Activated CD4-positive, alpha-beta memory T cell treated with anti-CD3 and anti-CD28 coated beads, Interleukin-2, amount 10 ng/mL, durations not matched to agents 7 days and 5 days (primary cell): ENCODE measurements around the gene FAF1. TPM values are rescaled to one million over a fixed set of nuclear protein-coding genes. Genes with fewer than 3 reads are reported as not detected.

Experiments used
- CTCF ChIA-PET: fragments of 350-600 bp; sonication (Branson Sonifier 250); formaldehyde crosslinking; loops from one replicate; lab custom pipeline; 2021; ENCODE audit warnings: antibody characterized with exemption, inconsistent platforms; lab: Charles Lee
- POLR2A ChIA-PET: fragments of 350-600 bp; sonication (Branson Sonifier 250); formaldehyde crosslinking; loops from one replicate; lab custom pipeline; 2021; ENCODE audit warnings: antibody characterized with exemption; lab: Charles Lee
- DNase-seq: peaks from one replicate; pipeline ENCODE4 v3.0.0-alpha.2; 2020
- H3K27ac Mint-ChIP-seq: one replicate; pipeline ENCODE4 v1.8.0; 2021; ENCODE audit warnings: mild to moderate bottlenecking, mixed read lengths
- H3K27me3 Mint-ChIP-seq: one replicate; pipeline ENCODE4 v1.8.0; 2021; ENCODE audit warnings: mixed read lengths
- H3K36me3 Mint-ChIP-seq: one replicate; pipeline ENCODE4 v1.8.0; 2021; ENCODE audit warnings: low read depth, mixed read lengths
- H3K4me1 Mint-ChIP-seq: one replicate; pipeline ENCODE4 v1.8.0; 2021; ENCODE audit warnings: mixed read lengths
- H3K4me3 Mint-ChIP-seq: one replicate; pipeline ENCODE4 v1.8.0; 2021; ENCODE audit warnings: mild to moderate bottlenecking, mixed read lengths
- H3K9me3 Mint-ChIP-seq: one replicate; pipeline ENCODE4 v1.8.0; 2021; ENCODE audit warnings: mixed read lengths
- total RNA-seq, 2 experiments: library from RNA; stranded (reverse); gene quantifications; one replicate each; pipeline ENCODE4 v1.2.3, GENCODE V29; 2021

FAF1 gene
- total RNA-seq, 2 experiments from 2014 or later = 71.3 to 75.1 TPM

DNA sequence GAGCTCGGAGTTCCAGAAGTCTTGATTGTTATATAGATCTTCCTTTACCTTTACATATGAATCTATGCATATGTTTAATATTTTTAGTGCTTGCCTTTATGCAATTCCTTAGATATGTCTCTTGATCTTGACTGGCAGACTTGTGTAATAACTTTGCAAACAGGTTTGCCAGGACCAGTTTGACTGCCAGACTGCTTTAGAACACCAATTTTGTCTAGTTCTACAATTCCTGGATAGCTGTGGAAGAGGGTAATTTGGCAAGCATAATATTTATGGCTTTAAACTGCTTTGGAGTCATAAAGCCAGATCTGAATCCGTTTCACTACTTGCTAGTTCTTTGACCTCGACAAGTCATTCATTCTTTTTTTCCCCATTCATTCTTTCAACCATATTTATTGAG, 250.0 kb downstream of the FAF1 start:
- ChIA-PET POLR2A (no interaction called here), CTCF (no interaction called here)
- Mint-ChIP-seq H3K4me3 (no peak overlapping the region), H3K27ac (no peak overlapping the region), H3K4me1 (no peaks in the 10 kb centered on the region), H3K27me3 (no peaks in the 10 kb centered on the region), H3K9me3 (no peaks in the 10 kb centered on the region), H3K36me3 (no peaks in the 10 kb centered on the region)
- no peak for DNase-seq

DNA sequence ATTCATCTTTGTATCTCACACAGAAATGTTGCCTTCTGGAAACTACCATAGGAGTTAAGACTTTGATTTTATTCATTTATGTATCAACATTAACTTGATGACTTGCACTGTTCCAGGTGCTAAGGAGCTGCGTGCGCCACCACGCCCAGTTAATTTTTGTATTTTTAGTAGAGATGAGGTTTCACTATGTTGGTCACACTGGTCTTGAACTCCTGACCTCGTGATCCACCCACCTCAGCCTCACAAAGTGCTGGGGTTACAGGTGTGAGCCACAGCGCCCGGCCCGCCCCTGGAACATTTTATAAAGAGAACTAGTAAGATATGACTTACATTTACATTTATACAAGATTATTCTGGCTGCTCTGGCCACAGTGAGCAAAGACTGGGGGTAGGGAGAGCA, 252.2 kb downstream of the FAF1 start:
- no peaks in the 10 kb centered on the region for H3K9me3 Mint-ChIP-seq
- H3K27me3 Mint-ChIP-seq = no peaks in the 10 kb centered on the region
- ChIA-PET POLR2A (no interaction called here), CTCF (no interaction called here)
- no peak overlapping the region for H3K27ac Mint-ChIP-seq
- no peak overlapping the region for H3K4me3 Mint-ChIP-seq
- no peaks in the 10 kb centered on the region for H3K36me3 Mint-ChIP-seq
- no peak for DNase-seq
- H3K4me1 Mint-ChIP-seq = no peaks in the 10 kb centered on the region

DNA sequence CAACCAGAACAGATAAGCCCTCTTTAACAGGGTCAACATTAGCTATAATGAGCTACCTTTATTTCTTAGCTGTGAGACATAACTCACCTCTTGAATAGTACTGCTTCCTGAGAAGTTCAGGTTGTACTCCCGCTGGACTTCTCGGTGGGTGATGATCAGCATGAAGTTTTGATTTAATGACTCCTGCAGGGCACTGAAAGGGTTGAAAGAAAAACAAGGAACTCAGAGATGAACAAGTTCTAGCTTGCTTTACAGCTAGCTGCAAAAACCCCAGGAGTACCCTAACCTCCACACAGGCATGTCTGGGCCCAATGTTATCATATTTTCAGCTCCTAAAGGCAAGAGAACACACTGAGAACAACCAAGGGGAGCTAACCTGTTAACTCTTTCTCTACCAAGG, 254.4 kb downstream of the FAF1 start:
- Mint-ChIP-seq H3K27ac (no peak overlapping the region), H3K36me3 (no peaks in the 10 kb centered on the region), H3K4me3 (no peak overlapping the region), H3K27me3 (no peaks in the 10 kb centered on the region), H3K4me1 (no peaks in the 10 kb centered on the region), H3K9me3 (no peaks in the 10 kb centered on the region)
- ChIA-PET CTCF (interaction anchor here (1.1 kb wide), 1 partner anchor 13 kb away, joined by 3 read pairs; no protein-coding TSS in a partner anchor), POLR2A (no interaction called here)
- DNase-seq = no peak

DNA sequence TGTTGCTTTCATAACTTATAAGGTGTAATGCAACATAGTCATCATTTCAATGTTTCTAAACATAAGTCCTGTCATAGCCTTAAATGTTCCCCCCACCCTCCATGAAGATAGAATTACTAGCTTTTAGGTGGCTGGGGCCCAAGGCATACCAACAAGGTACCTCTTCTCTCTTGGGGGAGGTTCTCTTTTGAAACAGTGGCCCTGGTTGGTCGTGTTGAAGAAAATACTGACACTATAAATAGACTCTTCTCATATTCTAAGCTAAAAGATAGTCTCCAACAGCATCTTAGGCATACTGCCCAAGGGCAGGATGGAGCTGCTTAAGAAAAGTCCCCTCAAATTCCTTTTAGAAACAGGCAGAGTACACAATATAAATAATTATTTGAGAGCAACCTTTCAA, 255.0 kb downstream of the FAF1 start:
- no peak for DNase-seq
- no peaks in the 10 kb centered on the region for H3K27me3 Mint-ChIP-seq
- ChIA-PET POLR2A (no interaction called here), CTCF (interaction anchor here (1.1 to 1.2 kb wide), 2 partner anchors 12 to 14 kb away, joined by 3 to 4 read pairs; no protein-coding TSS in a partner anchor)
- H3K36me3 Mint-ChIP-seq = no peaks in the 10 kb centered on the region
- no peak overlapping the region for H3K4me3 Mint-ChIP-seq
- H3K27ac Mint-ChIP-seq = no peak overlapping the region
- H3K9me3 Mint-ChIP-seq = no peaks in the 10 kb centered on the region
- H3K4me1 Mint-ChIP-seq = no peaks in the 10 kb centered on the region

DNA sequence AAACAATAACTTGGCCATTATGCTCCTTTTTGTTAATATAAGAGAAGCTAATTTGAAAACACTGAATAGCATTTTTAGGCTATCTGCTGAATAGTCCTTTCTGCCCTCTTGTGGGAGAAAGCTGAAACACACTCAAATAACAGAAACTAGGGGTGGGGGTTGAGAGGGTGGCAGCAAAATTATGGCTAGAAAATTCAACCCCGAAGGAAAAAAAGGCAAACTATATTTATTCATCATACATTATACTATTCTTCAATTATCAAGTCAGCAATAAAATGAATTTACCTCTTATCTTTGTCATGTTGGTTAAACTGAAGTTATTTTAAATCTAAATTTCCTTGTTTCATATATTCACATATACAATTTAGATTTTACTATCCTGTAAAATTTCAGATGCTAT, 255.9 kb downstream of the FAF1 start:
- Mint-ChIP-seq H3K27ac (no peak overlapping the region), H3K9me3 (no peaks in the 10 kb centered on the region), H3K4me1 (no peaks in the 10 kb centered on the region), H3K36me3 (no peaks in the 10 kb centered on the region), H3K4me3 (no peak overlapping the region), H3K27me3 (no peaks in the 10 kb centered on the region)
- ChIA-PET CTCF (interaction anchor here (0.8 to 1.6 kb wide), 4 partner anchors 13 to 31 kb away, joined by 3 to 5 read pairs (median 4); no protein-coding TSS in a partner anchor), POLR2A (no interaction called here)
- DNase-seq = no peak

DNA sequence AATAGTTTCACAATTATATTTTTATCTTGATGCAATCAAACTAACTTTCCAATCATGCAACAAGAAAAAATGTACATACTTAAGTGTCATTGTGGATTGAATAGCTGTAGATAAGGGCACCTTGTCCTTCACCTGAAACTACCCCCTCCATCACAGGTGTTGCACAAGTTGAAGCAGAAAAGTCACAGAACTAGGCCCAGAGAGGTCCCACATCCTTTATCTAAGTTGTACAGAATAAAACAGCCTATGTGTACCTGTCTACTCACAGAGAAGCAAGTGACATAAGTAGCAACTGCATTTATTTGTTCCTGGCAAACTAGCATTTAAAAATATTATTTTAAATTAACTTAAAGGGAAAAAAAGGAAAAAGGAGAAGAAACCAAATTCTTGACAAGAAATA, 256.8 kb downstream of the FAF1 start:
- Mint-ChIP-seq H3K4me1 (no peaks in the 10 kb centered on the region), H3K36me3 (no peaks in the 10 kb centered on the region), H3K27me3 (no peaks in the 10 kb centered on the region), H3K9me3 (no peaks in the 10 kb centered on the region), H3K27ac (no peak overlapping the region), H3K4me3 (no peak overlapping the region)
- no peak for DNase-seq
- POLR2A ChIA-PET = no interaction called here
- CTCF ChIA-PET = interaction anchor here (0.8 to 1.6 kb wide), 3 partner anchors 17 to 32 kb away, joined by 3 to 5 read pairs (median 3); no protein-coding TSS in a partner anchor

DNA sequence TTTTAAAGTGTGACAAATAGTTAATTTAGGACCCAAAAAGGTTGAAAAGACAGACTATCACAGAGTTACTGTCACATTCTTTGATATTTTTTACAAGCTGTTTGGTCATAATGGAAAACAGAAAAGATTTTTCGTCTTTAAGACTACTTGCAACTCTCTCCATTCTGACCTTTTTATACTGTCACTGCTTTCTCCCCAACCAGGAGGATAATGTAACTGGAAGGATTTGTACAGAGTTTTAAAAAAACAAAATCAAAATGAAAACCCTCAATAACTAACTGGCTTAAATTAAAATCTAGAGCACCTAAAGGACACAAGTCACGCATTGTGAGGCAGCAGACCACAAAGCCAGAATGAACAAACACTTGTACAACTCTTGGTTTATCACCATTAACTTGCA, 257.7 kb downstream of the FAF1 start:
- Mint-ChIP-seq H3K4me3 (no peak overlapping the region), H3K27ac (no peak overlapping the region), H3K27me3 (no peaks in the 10 kb centered on the region), H3K4me1 (no peaks in the 10 kb centered on the region), H3K9me3 (no peaks in the 10 kb centered on the region), H3K36me3 (no peaks in the 10 kb centered on the region)
- no peak for DNase-seq
- ChIA-PET POLR2A (no interaction called here), CTCF (no interaction called here)

DNA sequence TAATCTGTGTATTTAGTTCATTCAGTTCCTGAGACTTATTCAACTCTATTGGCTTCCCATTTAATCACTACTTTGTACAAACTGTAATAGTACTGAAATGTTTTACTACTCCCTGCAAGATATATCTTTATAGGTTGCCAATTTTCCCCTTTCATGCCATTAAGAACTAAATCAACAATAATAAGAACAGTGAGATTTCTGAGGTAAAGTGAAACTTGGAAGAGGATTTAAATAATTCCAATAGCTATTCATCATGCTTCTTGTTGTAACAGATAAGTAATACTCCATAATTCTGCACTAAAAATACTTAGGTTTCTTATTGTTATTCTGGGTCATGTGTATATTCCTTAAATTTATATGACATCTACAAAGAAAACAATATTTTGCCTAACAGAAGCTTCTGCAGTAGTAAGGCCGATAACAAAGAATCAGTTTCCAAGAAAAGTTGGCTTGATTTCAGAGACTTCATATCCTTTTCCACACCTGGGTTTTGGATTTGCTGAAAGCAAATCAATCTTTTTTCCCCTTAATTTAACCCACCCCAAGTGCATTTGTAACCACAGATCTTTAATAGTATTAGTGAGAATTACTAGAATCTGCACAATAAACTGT, 258.3 kb downstream of the FAF1 start:
- POLR2A ChIA-PET = no interaction called here
- no peak overlapping the region for H3K4me3 Mint-ChIP-seq
- H3K4me1 Mint-ChIP-seq = no peaks in the 10 kb centered on the region
- H3K36me3 Mint-ChIP-seq = no peaks in the 10 kb centered on the region
- CTCF ChIA-PET = interaction anchor here (0.6 kb wide), 1 partner anchor 322 kb away, joined by 3 read pairs; no protein-coding TSS in a partner anchor
- no peaks in the 10 kb centered on the region for H3K9me3 Mint-ChIP-seq
- no peaks in the 10 kb centered on the region for H3K27me3 Mint-ChIP-seq
- DNase-seq = no peak
- H3K27ac Mint-ChIP-seq = no peak overlapping the region

DNA sequence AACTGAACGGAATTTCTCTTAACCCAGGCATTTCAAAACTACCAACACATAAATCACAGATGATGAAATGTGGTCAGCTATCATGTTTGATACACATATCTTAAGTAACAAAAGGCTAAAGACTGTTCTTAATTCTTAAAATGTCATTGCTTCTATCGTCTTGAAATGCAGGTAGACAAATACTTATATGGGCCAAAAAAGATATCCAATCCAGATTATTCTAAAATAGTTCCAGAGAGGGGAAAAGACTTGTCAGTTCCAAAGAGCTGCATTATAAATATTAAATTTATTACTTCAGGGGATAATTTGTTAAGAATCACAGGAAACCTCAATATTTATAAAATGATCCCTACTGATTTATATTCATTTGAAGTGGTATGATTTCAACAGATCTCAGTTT, 259.4 kb downstream of the FAF1 start:
- Mint-ChIP-seq H3K9me3 (no peaks in the 10 kb centered on the region), H3K4me3 (no peak overlapping the region), H3K4me1 (no peaks in the 10 kb centered on the region), H3K27me3 (no peaks in the 10 kb centered on the region), H3K36me3 (no peaks in the 10 kb centered on the region), H3K27ac (no peak overlapping the region)
- DNase-seq = no peak
- ChIA-PET POLR2A (no interaction called here), CTCF (no interaction called here)

DNA sequence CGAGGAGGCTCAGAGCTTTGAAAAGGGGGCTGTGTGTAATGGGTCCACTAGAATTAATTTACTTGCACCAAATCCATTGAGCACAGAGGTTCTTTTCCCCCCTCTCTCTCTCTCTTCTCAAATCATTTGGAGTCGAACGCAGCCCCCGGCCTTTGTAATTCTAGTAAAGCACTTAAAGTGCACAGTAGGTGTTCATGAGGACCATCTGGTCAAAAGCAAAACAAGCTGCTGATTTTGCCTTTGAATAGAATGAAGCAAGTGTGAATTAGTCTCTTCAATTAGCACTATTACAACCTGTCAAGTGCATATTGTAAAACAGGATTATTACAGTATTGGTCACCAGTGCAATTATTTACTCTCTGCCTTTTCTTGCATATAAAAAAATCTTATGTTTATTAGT, 259.9 kb downstream of the FAF1 start:
- H3K4me3 Mint-ChIP-seq = no peak overlapping the region
- no peaks in the 10 kb centered on the region for H3K9me3 Mint-ChIP-seq
- no peaks in the 10 kb centered on the region for H3K36me3 Mint-ChIP-seq
- POLR2A ChIA-PET = no interaction called here
- CTCF ChIA-PET = no interaction called here
- no peaks in the 10 kb centered on the region for H3K27me3 Mint-ChIP-seq
- no peak overlapping the region for H3K27ac Mint-ChIP-seq
- DNase-seq = no peak
- H3K4me1 Mint-ChIP-seq = no peaks in the 10 kb centered on the region

DNA sequence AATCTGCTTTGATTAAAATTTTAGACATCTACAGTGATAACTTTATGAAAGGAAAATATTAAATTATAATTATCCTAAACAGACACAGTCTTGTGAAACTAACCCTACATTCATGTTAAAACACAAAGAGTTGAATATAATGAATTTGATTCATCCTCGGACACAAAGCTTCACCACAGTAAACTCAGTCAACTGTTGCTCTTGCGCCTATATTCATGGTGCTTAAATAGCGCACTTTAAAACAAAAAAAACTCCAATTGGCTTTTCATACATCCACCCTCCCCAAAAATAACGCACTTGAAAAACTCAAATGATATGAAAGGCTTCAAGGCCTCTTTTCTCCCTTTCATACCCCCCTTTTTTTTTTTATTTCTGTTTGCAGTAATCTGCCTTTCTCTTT, 260.3 kb downstream of the FAF1 start:
- DNase-seq = no peak
- no peaks in the 10 kb centered on the region for H3K27me3 Mint-ChIP-seq
- H3K4me3 Mint-ChIP-seq = no peak overlapping the region
- H3K9me3 Mint-ChIP-seq = no peaks in the 10 kb centered on the region
- H3K27ac Mint-ChIP-seq = no peak overlapping the region
- no peaks in the 10 kb centered on the region for H3K4me1 Mint-ChIP-seq
- ChIA-PET CTCF (no interaction called here), POLR2A (no interaction called here)
- H3K36me3 Mint-ChIP-seq = no peaks in the 10 kb centered on the region

DNA sequence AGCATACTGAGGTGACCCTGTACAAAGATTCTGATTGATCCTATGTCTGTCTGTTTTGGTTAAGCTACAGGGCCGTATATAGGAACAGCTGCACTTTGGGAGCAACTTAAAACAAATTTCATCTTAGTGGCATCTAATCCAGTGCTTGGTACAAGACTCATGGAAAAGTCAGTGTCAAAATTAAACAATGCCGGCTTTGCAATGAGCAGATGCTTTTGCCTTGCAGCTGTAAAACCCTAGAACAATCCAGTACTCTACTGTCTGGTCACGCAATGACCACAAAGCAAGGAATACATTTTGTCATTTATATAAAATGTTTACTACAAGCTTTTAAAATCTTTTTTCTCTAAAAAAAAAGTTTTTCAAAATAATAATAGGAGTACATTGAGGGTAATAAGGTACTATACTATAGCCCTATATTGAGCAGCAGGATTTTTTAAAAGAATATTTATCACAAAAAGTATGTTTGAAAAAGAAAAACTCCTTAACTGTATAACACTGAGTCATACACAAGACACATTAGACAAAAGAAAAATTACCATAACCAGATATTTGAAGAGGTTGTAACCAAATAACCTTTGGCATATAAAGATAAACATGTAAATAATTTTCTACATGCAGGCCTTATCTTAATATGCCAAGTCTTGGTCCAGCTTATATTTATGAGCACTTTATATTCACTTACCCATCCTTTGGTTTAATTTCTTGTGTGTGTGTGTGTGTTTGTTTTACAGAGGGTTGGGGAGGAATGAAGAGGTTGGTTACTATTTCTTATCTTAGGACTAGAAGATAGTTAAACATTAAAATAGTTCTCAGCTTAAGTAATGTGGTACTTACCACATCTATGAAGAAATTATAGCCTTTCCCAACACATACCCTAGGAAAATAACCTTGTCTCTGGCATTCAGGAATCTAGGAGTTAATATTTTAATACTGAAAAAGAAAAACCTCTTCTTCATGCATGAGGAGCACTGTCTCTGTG, 262.3 kb downstream of the FAF1 start:
- CTCF ChIA-PET = no interaction called here
- no peaks in the 10 kb centered on the region for H3K27me3 Mint-ChIP-seq
- H3K4me1 Mint-ChIP-seq = no peaks in the 10 kb centered on the region
- no peak overlapping the region for H3K27ac Mint-ChIP-seq
- H3K36me3 Mint-ChIP-seq = no peaks in the 10 kb centered on the region
- H3K4me3 Mint-ChIP-seq = no peak overlapping the region
- H3K9me3 Mint-ChIP-seq = no peaks in the 10 kb centered on the region
- no peak for DNase-seq
- POLR2A ChIA-PET = no interaction called here

DNA sequence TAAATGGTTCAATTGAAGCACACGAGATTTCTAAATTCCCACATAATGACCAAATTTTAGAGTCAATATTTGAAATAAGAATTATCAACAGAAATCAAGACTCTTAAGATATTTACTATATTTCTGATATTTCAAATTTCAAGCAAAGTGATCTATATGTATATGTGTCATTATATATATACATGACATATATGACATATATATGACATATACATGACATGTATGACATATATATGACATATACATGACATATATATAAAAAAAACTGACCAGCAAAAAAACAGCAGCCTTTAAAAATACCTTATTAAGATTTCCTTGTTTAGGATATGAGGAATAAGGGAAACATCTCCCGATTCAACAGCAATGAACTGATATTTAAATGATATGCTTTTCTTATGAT, 266.2 kb downstream of the FAF1 start:
- H3K9me3 Mint-ChIP-seq = no peaks in the 10 kb centered on the region
- CTCF ChIA-PET = no interaction called here
- no peak for DNase-seq
- peaks cover 3% of the 10 kb centered on the region for H3K36me3 Mint-ChIP-seq
- no peaks in the 10 kb centered on the region for H3K4me1 Mint-ChIP-seq
- H3K4me3 Mint-ChIP-seq = no peak overlapping the region
- no peak overlapping the region for H3K27ac Mint-ChIP-seq
- POLR2A ChIA-PET = no interaction called here
- no peaks in the 10 kb centered on the region for H3K27me3 Mint-ChIP-seq
